ENCODE data around the gene SLC36A1.

The SLC36A1 gene

GRCh38 chr5:151477101-151477500 is 29.7 kb downstream of the SLC36A1 start:
- Histone ChIP-seq H3K27me3 (ENCODE audit: insufficient read depth, low read depth) (no peaks in the 10 kb centered on the region), H3K4me3 (IDR thresholded peaks at IDR 0.05; ENCODE audit: insufficient read depth, low read depth, low read length) (no peak overlapping the region), H3K79me2 (ENCODE audit: insufficient read depth, low read depth) (no peaks in the 10 kb centered on the region), H3K4me2 (no peak overlapping the region), H3K27ac (no peak overlapping the region), H3K4me1 (ENCODE audit: low read depth, poor library complexity, severe bottlenecking) (no peaks in the 10 kb centered on the region), H3K36me3 (ENCODE audit: insufficient read depth) (no peaks in the 10 kb centered on the region), H3K9ac (no peak overlapping the region), H4K20me1 (ENCODE audit: insufficient read depth) (no peaks in the 10 kb centered on the region), H2AFZ (ENCODE audit: low read depth) (no peak overlapping the region)
- TF ChIP-seq CTCF (conservative IDR thresholded peaks at IDR 0.05; ENCODE audit: low read depth, low read length), result no peak

GRCh38 chr5:151480384-151481293 is 33.2 kb downstream of the SLC36A1 start:
- Histone ChIP-seq H3K9ac (no peak overlapping the region), H3K36me3 (ENCODE audit: insufficient read depth) (no peaks in the 10 kb centered on the region), H3K27me3 (ENCODE audit: insufficient read depth, low read depth) (no peaks in the 10 kb centered on the region), H3K4me2 (no peak overlapping the region), H3K4me3 (IDR thresholded peaks at IDR 0.05; ENCODE audit: insufficient read depth, low read depth, low read length) (no peak overlapping the region), H3K27ac (no peak overlapping the region), H3K4me1 (ENCODE audit: low read depth, poor library complexity, severe bottlenecking) (no peaks in the 10 kb centered on the region), H2AFZ (ENCODE audit: low read depth) (no peak overlapping the region), H4K20me1 (ENCODE audit: insufficient read depth) (no peaks in the 10 kb centered on the region), H3K79me2 (ENCODE audit: insufficient read depth, low read depth) (no peaks in the 10 kb centered on the region)
- TF ChIP-seq CTCF (conservative IDR thresholded peaks at IDR 0.05; ENCODE audit: low read depth, low read length), result no peak

- no peak overlapping the region for H3K9ac ChIP-seq
- no peaks in the 10 kb centered on the region for H3K36me3 ChIP-seq (ENCODE audit: insufficient read depth)
- H2AFZ ChIP-seq (ENCODE audit: low read depth), result no peak overlapping the region
- H3K27ac ChIP-seq, result no peak overlapping the region
- no peak overlapping the region for H3K4me2 ChIP-seq
- no peak for TF ChIP-seq CTCF (conservative IDR thresholded peaks at IDR 0.05; ENCODE audit: low read depth, low read length)
- H4K20me1 ChIP-seq (ENCODE audit: insufficient read depth), result no peaks in the 10 kb centered on the region
- no peak overlapping the region for H3K4me3 ChIP-seq (IDR thresholded peaks at IDR 0.05; ENCODE audit: insufficient read depth, low read depth, low read length)
- H3K4me1 ChIP-seq (ENCODE audit: low read depth, poor library complexity, severe bottlenecking), result no peaks in the 10 kb centered on the region
- H3K27me3 ChIP-seq (ENCODE audit: insufficient read depth, low read depth), result no peaks in the 10 kb centered on the region
- no peaks in the 10 kb centered on the region for H3K79me2 ChIP-seq (ENCODE audit: insufficient read depth, low read depth)
These were observed 35.8 kb downstream of the SLC36A1 start for GRCh38 chr5:151483176-151483575.

- Histone ChIP-seq H3K4me1 (ENCODE audit: low read depth, poor library complexity, severe bottlenecking) (no peaks in the 10 kb centered on the region), H3K4me2 (no peak overlapping the region), H3K27me3 (ENCODE audit: insufficient read depth, low read depth) (no peaks in the 10 kb centered on the region), H2AFZ (ENCODE audit: low read depth) (no peak overlapping the region), H3K4me3 (IDR thresholded peaks at IDR 0.05; ENCODE audit: insufficient read depth, low read depth, low read length) (no peak overlapping the region), H4K20me1 (ENCODE audit: insufficient read depth) (no peaks in the 10 kb centered on the region), H3K9ac (no peak overlapping the region), H3K27ac (no peak overlapping the region), H3K36me3 (ENCODE audit: insufficient read depth) (no peaks in the 10 kb centered on the region), H3K79me2 (ENCODE audit: insufficient read depth, low read depth) (no peaks in the 10 kb centered on the region)
- no peak for TF ChIP-seq CTCF (conservative IDR thresholded peaks at IDR 0.05; ENCODE audit: low read depth, low read length)
These were observed 36.2 kb downstream of the SLC36A1 start for GRCh38 chr5:151483647-151484046.

Data from KMS-11 (cell line).